OCI-LY7 (cell line): Measurements from ENCODE around the gene PTP4A2. TPM values are rescaled to one million over a fixed set of nuclear protein-coding genes. Genes with fewer than 3 reads are reported as not detected.

Source experiments
- BruUV-seq: library from RNA; stranded (reverse); fragments of 400-500 nt; replicated peaks from 2 replicates; lab custom pipeline; 2021; lab: Mats Ljungman, UMichigan
- CTCF ChIA-PET: fragments of 300-600 bp; sonication (Branson Sonifier 250); formaldehyde crosslinking; loops from one replicate; lab custom pipeline; 2022; ENCODE audit warnings: antibody characterized with exemption; ENCODE audit not compliant: unreplicated experiment; lab: Charles Lee
- POLR2A ChIA-PET: fragments of 300-600 bp; sonication (Branson Sonifier 250); formaldehyde crosslinking; loops from one replicate; lab custom pipeline; 2022; ENCODE audit warnings: antibody characterized with exemption; lab: Charles Lee
- DNase-seq: peaks from one replicate; pipeline ENCODE4 v3.0.0-alpha.2; 2015; ENCODE audit warnings: low spot score
- H2AFZ ChIP-seq: fragments of 200-600 bp; sonication (generic), shearing (Covaris generic); 2 replicates; pipeline ENCODE4 v1.6.1; 2014; ENCODE audit warnings: mild to moderate bottlenecking, antibody characterized with exemption, low read length, moderate library complexity
- H3K27ac ChIP-seq: fragments of 200-600 bp; sonication (generic); 2 replicates; pipeline ENCODE4 v1.5.1; 2014; ENCODE audit warnings: mixed run types, low read depth, mild to moderate bottlenecking, moderate library complexity, low read length, inconsistent platforms; ENCODE audit not compliant: poor library complexity, severe bottlenecking
- H3K36me3 ChIP-seq: fragments of 200-600 bp; sonication (generic); 2 replicates; pipeline ENCODE4 v1.6.1; 2014; ENCODE audit warnings: mild to moderate bottlenecking, antibody characterized with exemption, low read length, moderate library complexity, mixed read lengths; ENCODE audit not compliant: insufficient read depth
- H3K4me1 ChIP-seq: fragments of 200-600 bp; sonication (generic); 2 replicates; pipeline ENCODE4 v1.5.1; 2014; ENCODE audit warnings: mild to moderate bottlenecking, low read length; ENCODE audit not compliant: insufficient read depth, poor library complexity, severe bottlenecking
- H3K4me2 ChIP-seq: fragments of 200-600 bp; sonication (generic); 2 replicates; pipeline ENCODE4 v1.6.1; 2014; ENCODE audit warnings: mild to moderate bottlenecking, low read length
- H3K4me3 ChIP-seq: fragments of 200-600 bp; sonication (generic); 2 replicates; pipeline ENCODE4 v1.5.1; 2014; ENCODE audit warnings: mild to moderate bottlenecking, low read depth, low read length; ENCODE audit not compliant: poor library complexity, severe bottlenecking
- H3K79me2 ChIP-seq: fragments of 200-600 bp; sonication (generic); 2 replicates; pipeline ENCODE4 v1.6.1; 2016; ENCODE audit warnings: low read depth, mild to moderate bottlenecking, low read length, moderate library complexity, mixed read lengths; ENCODE audit not compliant: insufficient read depth
- H3K9me2 ChIP-seq: fragments of 200-600 bp; sonication (generic); 2 replicates; pipeline ENCODE4 v1.6.1; 2016; ENCODE audit warnings: mild to moderate bottlenecking, low read length, mixed read lengths; ENCODE audit not compliant: insufficient read depth
- H3K9me3 ChIP-seq: fragments of 200-600 bp; sonication (generic); 2 replicates; pipeline ENCODE4 v1.6.1; 2014; ENCODE audit warnings: mild to moderate bottlenecking, mixed run types, low read length, mixed read lengths
- H4K20me1 ChIP-seq: fragments of 200-600 bp; sonication (generic); 2 replicates; pipeline ENCODE4 v1.6.1; 2014; ENCODE audit warnings: mild to moderate bottlenecking, antibody characterized with exemption, low read length, moderate library complexity, mixed read lengths; ENCODE audit not compliant: insufficient read depth
- EZH2phosphoT487 ChIP-seq: fragments of 200-600 bp; sonication (generic); IDR thresholded peaks from 2 replicates; pipeline ENCODE4 v1.6.1; 2018; ENCODE audit warnings: low read depth, borderline replicate concordance, mild to moderate bottlenecking, mixed run types, antibody characterized with exemption, low read length, moderate library complexity, mixed read lengths
- intact Hi-C: fragments of 100-400 bp; cut with micrococcal nuclease; formaldehyde crosslinking; loops from one replicate; pipeline ENCODE4 v1.10.0; 2022; ENCODE audit not compliant: unreplicated experiment
- total RNA-seq, 2 experiments: library from RNA; depleted of rRNA in 1 of 2; stranded (reverse); fragments of >200 nt in 1 of 2; shearing (Covaris generic) in 1 of 2; gene quantifications; 2 replicates each; pipeline ENCODE4 v1.2.3, GENCODE V29; 2014 to 2022
- TF ChIP-seq, protein P1 (sequence below): fragments of 200-600 bp; sonication (generic); conservative IDR thresholded peaks from 2 replicates; pipeline ENCODE4 v1.5.1; 2014; ENCODE audit warnings: mild to moderate bottlenecking, antibody characterized with exemption, low read length, moderate library complexity, mixed read lengths

The PTP4A2 gene
- total RNA-seq, 2 experiments from 2014 or later, result 196 to 208 TPM

DNA sequence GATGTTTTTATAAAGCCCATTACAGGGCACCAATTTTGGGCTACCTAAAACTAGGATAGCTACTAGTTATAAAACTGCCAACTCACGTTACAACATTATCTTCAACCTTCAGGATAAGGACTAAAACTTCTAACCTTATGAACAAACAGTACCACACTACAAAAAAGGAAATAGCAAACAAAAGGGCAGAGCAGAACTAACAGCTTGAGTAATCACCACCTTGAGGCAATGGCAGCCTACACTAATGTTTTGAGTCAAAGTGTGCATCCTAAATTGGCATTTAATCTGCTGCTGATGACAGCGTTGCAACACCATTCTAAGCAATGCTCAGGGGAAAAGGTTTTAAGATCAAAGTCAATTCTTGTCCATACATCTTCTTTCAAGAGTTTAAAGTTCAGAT lies 27.2 kb downstream of the PTP4A2 start:
- POLR2A ChIA-PET, result interaction anchor here (0.9 to 1.2 kb wide), 2 partner anchors 9 to 19 kb away, joined by 3 read pairs; no protein-coding TSS in a partner anchor
- Histone ChIP-seq H3K9me2 (no peaks in the 10 kb centered on the region), H3K27ac (no peak overlapping the region), H3K79me2 (peaks cover 64% of the 10 kb centered on the region), H3K4me2 (no peak overlapping the region), H3K36me3 (peaks cover 98% of the 10 kb centered on the region), H3K9me3 (peaks cover 9% of the 10 kb centered on the region; the same call in 1 of the 2 replicates), H3K4me1 (peaks cover 23% of the 10 kb centered on the region), H4K20me1 (peaks cover 31% of the 10 kb centered on the region), H3K4me3 (no peak overlapping the region), H2AFZ (no peak overlapping the region)
- no peak for DNase-seq
- intact Hi-C loops, result no loop called here
- no peak for TF ChIP-seq EZH2phosphoT487
- TF ChIP-seq, protein P1, sequence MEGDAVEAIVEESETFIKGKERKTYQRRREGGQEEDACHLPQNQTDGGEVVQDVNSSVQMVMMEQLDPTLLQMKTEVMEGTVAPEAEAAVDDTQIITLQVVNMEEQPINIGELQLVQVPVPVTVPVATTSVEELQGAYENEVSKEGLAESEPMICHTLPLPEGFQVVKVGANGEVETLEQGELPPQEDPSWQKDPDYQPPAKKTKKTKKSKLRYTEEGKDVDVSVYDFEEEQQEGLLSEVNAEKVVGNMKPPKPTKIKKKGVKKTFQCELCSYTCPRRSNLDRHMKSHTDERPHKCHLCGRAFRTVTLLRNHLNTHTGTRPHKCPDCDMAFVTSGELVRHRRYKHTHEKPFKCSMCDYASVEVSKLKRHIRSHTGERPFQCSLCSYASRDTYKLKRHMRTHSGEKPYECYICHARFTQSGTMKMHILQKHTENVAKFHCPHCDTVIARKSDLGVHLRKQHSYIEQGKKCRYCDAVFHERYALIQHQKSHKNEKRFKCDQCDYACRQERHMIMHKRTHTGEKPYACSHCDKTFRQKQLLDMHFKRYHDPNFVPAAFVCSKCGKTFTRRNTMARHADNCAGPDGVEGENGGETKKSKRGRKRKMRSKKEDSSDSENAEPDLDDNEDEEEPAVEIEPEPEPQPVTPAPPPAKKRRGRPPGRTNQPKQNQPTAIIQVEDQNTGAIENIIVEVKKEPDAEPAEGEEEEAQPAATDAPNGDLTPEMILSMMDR, result no peak
- no TSS peak for BruUV-seq
- CTCF ChIA-PET, result interaction anchor here (1.1 kb wide), 1 partner anchor 11 kb away, joined by 3 read pairs; no protein-coding TSS in a partner anchor

DNA sequence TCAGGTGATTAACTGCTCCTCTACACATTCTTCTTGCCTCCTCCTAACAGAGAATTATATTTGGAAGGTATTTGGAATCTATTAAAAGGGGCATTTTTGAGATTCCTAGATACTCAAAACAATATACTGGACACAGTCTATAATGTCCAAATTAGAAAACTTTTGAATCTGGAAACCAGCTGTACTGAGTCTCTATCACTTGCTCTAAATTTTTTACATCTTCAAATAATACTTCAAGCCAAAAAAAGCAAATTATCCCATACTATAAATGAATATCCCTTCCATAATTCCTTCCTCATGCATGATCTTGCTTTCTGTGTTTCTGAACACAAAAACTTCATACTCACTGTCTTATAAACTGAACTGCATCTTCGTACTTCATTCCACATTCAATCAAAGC lies 28.5 kb downstream of the PTP4A2 start:
- CTCF ChIA-PET, result no interaction called here
- Histone ChIP-seq H3K4me3 (no peak overlapping the region), H4K20me1 (peaks cover 31% of the 10 kb centered on the region), H3K9me2 (no peaks in the 10 kb centered on the region), H3K4me2 (no peak overlapping the region), H3K36me3 (peaks cover 98% of the 10 kb centered on the region), H3K79me2 (peaks cover 52% of the 10 kb centered on the region), H3K9me3 (peaks cover 9% of the 10 kb centered on the region; the same call in 1 of the 2 replicates), H3K27ac (no peak overlapping the region), H3K4me1 (peaks cover 23% of the 10 kb centered on the region), H2AFZ (no peak overlapping the region)
- no peak for DNase-seq
- intact Hi-C loops, result no loop called here
- BruUV-seq, result no TSS peak
- POLR2A ChIA-PET, result interaction anchor here (0.5 kb wide), 1 partner anchor 148 kb away, joined by 3 read pairs; no protein-coding TSS in a partner anchor
- TF ChIP-seq EZH2phosphoT487, result no peak
- TF ChIP-seq, protein P1, result no peak

DNA sequence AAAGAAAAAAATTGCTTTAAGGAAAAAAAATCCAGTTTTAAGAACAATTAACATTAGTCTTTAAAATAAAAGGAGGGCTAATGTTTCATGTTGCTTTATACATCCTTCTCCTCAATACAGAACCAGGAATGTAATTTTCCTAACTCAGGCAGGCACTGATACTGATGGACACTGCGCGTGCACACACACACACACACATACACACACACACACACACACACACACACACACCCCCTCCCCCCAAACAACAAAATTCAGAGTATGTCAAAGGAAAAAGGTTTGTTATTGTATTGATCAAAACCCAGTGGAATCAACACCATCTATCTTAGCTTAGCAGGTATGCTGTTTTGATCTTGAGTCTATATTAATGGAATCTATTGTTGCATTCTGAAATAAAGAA lies 31.6 kb downstream of the PTP4A2 start:
- Histone ChIP-seq H3K27ac (no peak overlapping the region), H3K4me1 (peaks cover 19% of the 10 kb centered on the region), H3K36me3 (peaks cover 73% of the 10 kb centered on the region), H3K9me2 (no peaks in the 10 kb centered on the region), H3K79me2 (peaks cover 20% of the 10 kb centered on the region), H2AFZ (no peak overlapping the region), H3K4me3 (no peak overlapping the region), H3K4me2 (no peak overlapping the region), H3K9me3 (no peaks in the 10 kb centered on the region), H4K20me1 (0 out of 2 replicates have a peak, but pooled peaks cover 14% of the 10 kb centered on the region)
- ChIA-PET CTCF (no interaction called here), POLR2A (interaction anchor here (0.6 to 1.2 kb wide), 3 partner anchors 11 to 523 kb away, joined by 3 to 10 read pairs (median 4); no protein-coding TSS in a partner anchor)
- no peak for DNase-seq
- no TSS peak for BruUV-seq
- TF ChIP-seq, protein P1, result no peak
- no peak for TF ChIP-seq EZH2phosphoT487
- intact Hi-C loops, result no loop called here
